GM18867 (cell line): Measurements from ENCODE around the gene INTS7.

ENCODE experiments used
- ATAC-seq: cut with Tn5 transposase; IDR thresholded peaks from one replicate; pipeline ENCODE4 v1.9.1; 2021; ENCODE audit warnings: mild to moderate bottlenecking, moderate library complexity; ENCODE audit not compliant: unreplicated experiment

Gene INTS7

DNA sequence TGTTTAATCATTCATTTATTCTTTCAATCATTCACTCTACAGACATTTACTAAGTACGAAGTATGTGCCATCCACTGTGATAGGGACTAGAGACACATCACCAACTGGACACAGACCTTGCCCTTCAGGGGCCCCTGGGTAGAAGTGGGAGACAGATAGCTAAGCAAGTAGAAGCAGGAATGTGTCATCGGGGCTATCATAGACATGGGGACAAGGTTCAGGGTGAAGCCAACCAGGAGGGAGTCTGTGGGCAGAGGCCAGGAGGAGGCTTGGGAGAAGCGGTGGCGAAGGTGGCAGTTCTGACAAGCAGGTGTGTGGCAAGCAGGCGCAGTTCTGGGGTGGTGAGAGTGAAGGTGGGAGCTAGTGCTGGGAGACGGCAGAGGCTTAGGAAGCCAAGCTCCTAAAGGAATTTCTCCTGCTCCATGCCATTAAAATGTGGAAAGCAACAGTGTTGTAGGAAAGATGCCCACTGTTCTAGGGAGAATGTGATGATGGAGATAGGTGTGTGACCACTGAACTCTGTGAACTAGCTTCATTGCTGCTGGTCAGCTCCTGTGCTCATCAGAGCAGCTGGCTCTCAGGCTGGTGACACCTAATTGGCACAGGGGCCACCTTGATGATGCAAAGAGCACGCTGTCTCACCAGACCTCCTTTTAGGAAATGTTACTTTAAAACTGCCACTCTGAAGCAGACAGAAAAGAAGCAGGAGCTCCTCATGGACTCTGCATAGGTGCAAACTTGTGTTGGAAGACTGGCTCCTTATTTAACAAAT is 125.1 kb downstream of the INTS7 start:
- no peak for ATAC-seq

DNA sequence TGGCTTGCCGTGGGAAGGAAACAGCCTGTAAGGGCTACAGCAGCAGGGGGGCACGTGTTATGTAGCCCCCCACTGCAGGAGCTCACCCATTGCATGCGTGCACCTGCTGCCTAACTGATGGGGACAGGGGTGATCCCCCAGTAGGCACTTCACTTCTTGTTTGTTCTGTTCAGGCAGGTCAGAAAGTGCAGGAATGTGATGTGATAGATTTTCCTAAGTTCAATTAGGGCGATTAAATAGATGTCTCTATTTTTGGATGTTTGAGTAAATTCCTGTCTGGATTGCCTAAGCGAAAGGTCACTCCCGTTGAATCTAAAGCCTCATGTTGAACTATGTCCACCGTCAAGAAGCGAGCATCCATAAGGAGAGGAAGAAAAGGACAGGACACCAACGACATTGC is 126.0 kb downstream of the INTS7 start:
- ATAC-seq, result no peak

GRCh38 chr1:211908951-211909350 is 126.4 kb downstream of the INTS7 start:
- no peak for ATAC-seq

- ATAC-seq, result peak; percentile 57
Observed at GRCh38 chr1:211908453-211908852, 126.9 kb downstream of the INTS7 start.

- no peak for ATAC-seq
Observed at GRCh38 chr1:211903490-211904245, 131.7 kb downstream of the INTS7 start.

- no peak for ATAC-seq
Observed at GRCh38 chr1:211902624-211903291, 132.6 kb downstream of the INTS7 start.

GRCh38 chr1:211901945-211902344 is 133.4 kb downstream of the INTS7 start:
- ATAC-seq, result no peak

- ATAC-seq, result no peak
Observed at GRCh38 chr1:211900441-211900840, 134.9 kb downstream of the INTS7 start.

DNA sequence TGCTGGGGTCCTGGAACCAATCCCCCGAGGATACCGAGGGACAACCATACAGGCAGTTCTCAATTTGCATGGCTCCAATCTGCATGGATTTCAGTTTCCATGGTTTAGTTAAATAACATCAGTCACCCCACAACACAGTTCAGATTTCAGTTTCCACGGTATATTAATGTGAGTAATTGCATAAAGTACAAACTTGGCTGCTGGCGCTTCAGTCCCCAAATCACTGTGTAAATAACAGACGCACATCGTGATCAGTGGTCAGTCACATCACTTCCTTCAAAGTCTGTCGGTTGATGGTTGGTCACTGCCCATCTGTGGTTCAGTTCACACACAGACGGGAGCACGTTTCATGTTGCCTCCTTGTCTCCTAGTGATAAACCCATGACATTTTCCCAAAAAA is 138.4 kb downstream of the INTS7 start:
- ATAC-seq, result no peak

GRCh38 chr1:211895126-211895759 is 140.1 kb downstream of the INTS7 start:
- ATAC-seq, result no peak

DNA sequence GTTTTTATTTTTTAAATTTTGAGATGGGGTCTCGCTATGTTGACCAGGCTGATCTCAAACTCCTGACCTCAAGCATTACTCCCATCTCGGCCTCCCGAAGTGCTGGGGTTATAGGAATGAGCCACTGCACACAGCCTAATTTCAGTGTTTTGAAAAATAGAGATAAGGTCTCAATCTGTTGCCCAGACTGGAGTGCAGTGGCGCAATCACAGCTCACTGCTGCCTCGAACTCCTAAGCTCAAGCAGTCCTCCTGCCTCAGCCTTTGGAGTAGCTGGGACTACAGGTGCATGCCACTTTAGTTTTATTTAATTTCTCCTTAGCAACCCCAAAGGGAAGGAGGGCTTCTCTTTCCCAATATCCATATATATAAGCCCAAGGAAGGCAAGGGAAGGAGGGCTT is 141.0 kb downstream of the INTS7 start:
- no peak for ATAC-seq

DNA sequence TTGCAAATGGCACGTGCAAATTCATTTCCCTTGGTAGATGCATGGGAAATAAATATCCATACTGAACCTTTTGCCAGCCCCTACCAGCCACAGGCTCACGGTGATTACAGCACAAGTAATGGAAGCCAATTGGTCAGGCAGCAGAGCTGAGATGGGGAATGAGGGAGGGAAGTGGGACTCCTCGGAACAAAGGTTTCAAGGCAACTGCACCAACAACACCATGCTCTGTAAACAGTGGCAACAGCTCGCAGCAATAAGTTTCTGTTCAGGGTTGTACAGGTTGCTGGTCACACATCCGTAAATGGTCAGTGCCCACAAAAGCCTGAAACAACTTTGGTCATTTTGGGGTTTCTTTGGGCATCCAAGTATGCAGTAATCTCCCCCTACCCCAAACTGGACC is 142.1 kb downstream of the INTS7 start:
- no peak for ATAC-seq

DNA sequence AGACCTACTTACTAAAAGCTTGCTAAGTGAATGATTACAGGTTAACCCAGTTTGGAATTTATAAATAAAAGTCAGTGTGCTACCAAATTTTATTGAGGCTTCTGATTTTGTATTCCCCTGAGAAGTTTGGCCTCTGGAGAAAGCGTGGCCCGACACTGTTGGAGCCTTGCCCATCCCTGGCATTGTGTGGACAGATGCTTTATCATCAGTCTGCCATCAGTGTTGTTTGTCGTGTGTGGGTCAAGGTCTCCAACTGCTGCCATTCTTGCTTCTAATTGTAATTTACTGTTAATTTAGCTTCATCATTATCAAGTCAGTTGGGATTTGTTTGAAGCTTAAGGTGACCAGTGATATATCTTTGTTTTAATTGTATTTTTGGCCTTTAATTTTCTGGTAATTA is 142.8 kb downstream of the INTS7 start:
- ATAC-seq, result no peak

GRCh38 chr1:211891708-211892107 is 143.6 kb downstream of the INTS7 start:
- no peak for ATAC-seq
